ENCODE results near the gene CEP85L. TPM values are rescaled to one million over a fixed set of nuclear protein-coding genes. Genes with fewer than 3 reads are reported as not detected.

The CEP85L gene
- total RNA-seq, 1 experiment from 2014 or later: 4.9 TPM

DNA sequence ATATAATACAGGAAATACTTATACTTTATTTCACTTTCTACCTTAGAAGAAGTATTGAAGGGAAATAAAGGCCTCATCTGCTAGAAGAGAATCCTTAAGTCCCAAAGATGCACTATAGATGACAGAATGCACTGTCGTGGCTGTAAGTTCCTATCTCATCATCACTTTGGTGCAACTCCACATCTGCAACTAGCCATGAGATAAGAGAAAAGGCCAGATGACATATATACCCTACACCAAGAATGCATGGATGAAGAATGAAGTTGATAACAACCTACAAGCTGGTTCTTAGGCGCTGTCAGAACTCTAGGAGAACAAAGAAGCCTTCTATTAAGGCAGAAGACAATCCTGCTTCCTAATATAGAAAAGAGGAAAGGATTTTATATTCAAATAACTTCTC, 114.9 kb downstream of the CEP85L start:
- POLR2A ChIA-PET: no interaction called here
- Histone ChIP-seq H3K4me2 (ENCODE audit: low read length) (no peak overlapping the region), H3K36me3 (ENCODE audit: control insufficient read depth in 1 of 2, insufficient read depth in 2 of 2, low read length in 2 of 2) (no peaks in the 10 kb centered on the region), H3K9me3 (ENCODE audit: control insufficient read depth in 1 of 2, insufficient read depth in 1 of 2, low read depth in 1 of 2, low read length in 2 of 2) (no peaks in the 10 kb centered on the region), H4K20me1 (ENCODE audit: insufficient read depth) (no peaks in the 10 kb centered on the region), H3K27ac (ENCODE audit: low read depth, low read length) (no peak overlapping the region), H3K27me3 (ENCODE audit: insufficient read depth, low read length) (no peaks in the 10 kb centered on the region), H3K79me2 (ENCODE audit: insufficient read depth, low read length) (no peaks in the 10 kb centered on the region), H3K4me3 (replicated peaks in 1 of 2; ENCODE audit: low read depth in 1 of 2, low read length in 2 of 2) (no peak overlapping the region), H2AFZ (ENCODE audit: low read depth, low read length, poor library complexity, severe bottlenecking) (no peak overlapping the region), H3K9ac (ENCODE audit: low read length) (no peak overlapping the region), H3K4me1 (ENCODE audit: control insufficient read depth in 1 of 2, insufficient read depth in 2 of 2, low read length in 2 of 2) (no peaks in the 10 kb centered on the region), H3K9me2 (ENCODE audit: insufficient read depth) (no peaks in the 10 kb centered on the region)
- TF ChIP-seq POLR2AphosphoS5 (IDR thresholded peaks at IDR 0.05; ENCODE audit: low read depth, low read length): no peak
- no peak for TF ChIP-seq ZNF274 (IDR thresholded peaks at IDR 0.05; ENCODE audit: low read depth, low read length)
- no peak for TF ChIP-seq ELF1 (IDR thresholded peaks at IDR 0.05; ENCODE audit: borderline replicate concordance, low read depth)
- TF ChIP-seq, protein P1, sequence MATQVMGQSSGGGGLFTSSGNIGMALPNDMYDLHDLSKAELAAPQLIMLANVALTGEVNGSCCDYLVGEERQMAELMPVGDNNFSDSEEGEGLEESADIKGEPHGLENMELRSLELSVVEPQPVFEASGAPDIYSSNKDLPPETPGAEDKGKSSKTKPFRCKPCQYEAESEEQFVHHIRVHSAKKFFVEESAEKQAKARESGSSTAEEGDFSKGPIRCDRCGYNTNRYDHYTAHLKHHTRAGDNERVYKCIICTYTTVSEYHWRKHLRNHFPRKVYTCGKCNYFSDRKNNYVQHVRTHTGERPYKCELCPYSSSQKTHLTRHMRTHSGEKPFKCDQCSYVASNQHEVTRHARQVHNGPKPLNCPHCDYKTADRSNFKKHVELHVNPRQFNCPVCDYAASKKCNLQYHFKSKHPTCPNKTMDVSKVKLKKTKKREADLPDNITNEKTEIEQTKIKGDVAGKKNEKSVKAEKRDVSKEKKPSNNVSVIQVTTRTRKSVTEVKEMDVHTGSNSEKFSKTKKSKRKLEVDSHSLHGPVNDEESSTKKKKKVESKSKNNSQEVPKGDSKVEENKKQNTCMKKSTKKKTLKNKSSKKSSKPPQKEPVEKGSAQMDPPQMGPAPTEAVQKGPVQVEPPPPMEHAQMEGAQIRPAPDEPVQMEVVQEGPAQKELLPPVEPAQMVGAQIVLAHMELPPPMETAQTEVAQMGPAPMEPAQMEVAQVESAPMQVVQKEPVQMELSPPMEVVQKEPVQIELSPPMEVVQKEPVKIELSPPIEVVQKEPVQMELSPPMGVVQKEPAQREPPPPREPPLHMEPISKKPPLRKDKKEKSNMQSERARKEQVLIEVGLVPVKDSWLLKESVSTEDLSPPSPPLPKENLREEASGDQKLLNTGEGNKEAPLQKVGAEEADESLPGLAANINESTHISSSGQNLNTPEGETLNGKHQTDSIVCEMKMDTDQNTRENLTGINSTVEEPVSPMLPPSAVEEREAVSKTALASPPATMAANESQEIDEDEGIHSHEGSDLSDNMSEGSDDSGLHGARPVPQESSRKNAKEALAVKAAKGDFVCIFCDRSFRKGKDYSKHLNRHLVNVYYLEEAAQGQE (IDR thresholded peaks at IDR 0.05; ENCODE audit: low read depth): no peak
- TF ChIP-seq FOSL1 (IDR thresholded peaks at IDR 0.05; ENCODE audit: low read depth): no peak
- TF ChIP-seq EZH2 (IDR thresholded peaks at IDR 0.05): no peak
- TF ChIP-seq, protein P2, sequence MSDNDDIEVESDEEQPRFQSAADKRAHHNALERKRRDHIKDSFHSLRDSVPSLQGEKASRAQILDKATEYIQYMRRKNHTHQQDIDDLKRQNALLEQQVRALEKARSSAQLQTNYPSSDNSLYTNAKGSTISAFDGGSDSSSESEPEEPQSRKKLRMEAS (IDR thresholded peaks at IDR 0.05): no peak
- TF ChIP-seq, protein P3, sequence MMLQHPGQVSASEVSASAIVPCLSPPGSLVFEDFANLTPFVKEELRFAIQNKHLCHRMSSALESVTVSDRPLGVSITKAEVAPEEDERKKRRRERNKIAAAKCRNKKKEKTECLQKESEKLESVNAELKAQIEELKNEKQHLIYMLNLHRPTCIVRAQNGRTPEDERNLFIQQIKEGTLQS (IDR thresholded peaks at IDR 0.05): no peak
- no peak for TF ChIP-seq SRF (IDR thresholded peaks at IDR 0.05; ENCODE audit: low read depth)
- no peak for TF ChIP-seq ZFX (IDR thresholded peaks at IDR 0.05)
- no peak for TF ChIP-seq EZH2phosphoT487 (IDR thresholded peaks at IDR 0.05; ENCODE audit: borderline replicate concordance)
- TF ChIP-seq JUND (IDR thresholded peaks at IDR 0.05): no peak
- TF ChIP-seq SIN3A (IDR thresholded peaks at IDR 0.05; ENCODE audit: low read depth): no peak
- TF ChIP-seq POLR2A (IDR thresholded peaks at IDR 0.05; ENCODE audit: borderline replicate concordance, extremely low read depth, insufficient read depth, insufficient read length): no peak
- no peak for TF ChIP-seq SP1 (IDR thresholded peaks at IDR 0.05; ENCODE audit: low read depth)
- TF ChIP-seq CBX3 (IDR thresholded peaks at IDR 0.05; ENCODE audit: low read depth): no peak
- no peak for TF ChIP-seq YY1 (IDR thresholded peaks at IDR 0.05; ENCODE audit: extremely low read depth, insufficient replicate concordance, low read depth, low read length)
- no peak for TF ChIP-seq RAD21 (IDR thresholded peaks at IDR 0.05; ENCODE audit: low read depth)
- DNase-seq (ENCODE audit: low read depth, low spot score) (no peak), ATAC-seq (no peak)
- CTCF ChIA-PET: no interaction called here
- intact Hi-C loops (cut with micrococcal nuclease): no loop called here
- BruUV-seq (replicated peaks): no TSS peak
- RAD21 ChIA-PET (ENCODE audit: low non-redundant PET in 1 of 2, low total read pairs in 2 of 2, uncharacterized antibody in 2 of 2, unreplicated experiment in 2 of 2): no interaction called here

Measured in HCT116 (cell line).